Common myeloid progenitor, CD34-positive (primary cell): ENCODE measurements around the gene ACTMAP.

Source experiments
- CTCF ChIA-PET: fragments of 350-600 bp; sonication (Branson Sonifier 250); formaldehyde crosslinking; loops from one replicate; lab custom pipeline; 2021; ENCODE audit warnings: antibody characterized with exemption; lab: Charles Lee
- POLR2A ChIA-PET: fragments of 350-600 bp; sonication (Branson Sonifier 250); formaldehyde crosslinking; loops from one replicate; lab custom pipeline; 2021; ENCODE audit warnings: antibody characterized with exemption; lab: Charles Lee
- DNase-seq, 3 donors: peaks; one replicate each; pipeline versions ENCODE4 v3.0.0 to v3.0.0-alpha.2; 2013
- H3K27ac ChIP-seq, 2 experiments: 1 replicate in 1 of 2; 2 replicates in 1 of 2; pipeline ENCODE4 v1.7.0; 2013; ENCODE audit warnings: inconsistent platforms in 2 of 2, low read length in 2 of 2, mild to moderate bottlenecking in 2 of 2, low read depth in 1 of 2, moderate library complexity in 1 of 2; ENCODE audit not compliant: severe bottlenecking in 2 of 2, insufficient read depth in 1 of 2, poor library complexity in 1 of 2
- H3K27me3 ChIP-seq, 5 experiments: replicated peaks in 2 of 5; 1 replicate in 3 of 5; 2 replicates in 2 of 5; pipeline versions ENCODE4 v1.6.1 to v1.7.0; 2013; ENCODE audit warnings: low read length in 4 of 5, mild to moderate bottlenecking in 2 of 5, moderate library complexity in 2 of 5, inconsistent platforms in 1 of 5; ENCODE audit not compliant: insufficient read depth in 5 of 5, control insufficient read depth in 4 of 5
- H3K36me3 ChIP-seq, 4 experiments: 1 replicate in 2 of 4; 2 replicates in 2 of 4; pipeline versions ENCODE4 v1.6.1 to v1.7.0; 2013; ENCODE audit warnings: low read length in 3 of 4, control low read depth in 1 of 4, mild to moderate bottlenecking in 1 of 4; ENCODE audit not compliant: control insufficient read depth in 4 of 4, insufficient read depth in 4 of 4
- H3K4me1 ChIP-seq, 4 experiments: 1 replicate in 3 of 4; 2 replicates in 1 of 4; pipeline versions ENCODE4 v1.6.1 to v1.7.1; 2013; ENCODE audit warnings: low read length in 3 of 4, mild to moderate bottlenecking in 3 of 4, control low read depth in 1 of 4, inconsistent platforms in 1 of 4, moderate library complexity in 1 of 4; ENCODE audit not compliant: control insufficient read depth in 4 of 4, insufficient read depth in 4 of 4; ENCODE audit errors: control extremely low read depth in 1 of 4
- H3K4me3 ChIP-seq, 7 experiments: 1 replicate in 4 of 7; 2 replicates in 3 of 7; pipeline versions ENCODE4 v1.5.1 to v1.7.0; 2013; ENCODE audit warnings: mild to moderate bottlenecking in 7 of 7, low read length in 6 of 7, moderate library complexity in 6 of 7, inconsistent platforms in 2 of 7, low read depth in 2 of 7, control low read depth in 1 of 7; ENCODE audit not compliant: insufficient read depth in 4 of 7, control insufficient read depth in 1 of 7; ENCODE audit errors: extremely low read depth in 1 of 7
- H3K9me3 ChIP-seq, 5 experiments: 1 replicate in 4 of 5; 2 replicates in 1 of 5; pipeline versions ENCODE4 v1.6.1 to v1.7.1; 2013; ENCODE audit warnings: low read length in 4 of 5, mild to moderate bottlenecking in 2 of 5, inconsistent platforms in 1 of 5, low read depth in 1 of 5, moderate library complexity in 1 of 5; ENCODE audit not compliant: control insufficient read depth in 4 of 5, insufficient read depth in 2 of 5; ENCODE audit errors: control extremely low read depth in 1 of 5
- WGBS: methylation state at CpG from one replicate; pipeline ENCODE4 v1.1.5; 2013; ENCODE audit not compliant: insufficient coverage; 5-methylcytosine and 5-hydroxymethylcytosine counted together

The ACTMAP gene

DNA sequence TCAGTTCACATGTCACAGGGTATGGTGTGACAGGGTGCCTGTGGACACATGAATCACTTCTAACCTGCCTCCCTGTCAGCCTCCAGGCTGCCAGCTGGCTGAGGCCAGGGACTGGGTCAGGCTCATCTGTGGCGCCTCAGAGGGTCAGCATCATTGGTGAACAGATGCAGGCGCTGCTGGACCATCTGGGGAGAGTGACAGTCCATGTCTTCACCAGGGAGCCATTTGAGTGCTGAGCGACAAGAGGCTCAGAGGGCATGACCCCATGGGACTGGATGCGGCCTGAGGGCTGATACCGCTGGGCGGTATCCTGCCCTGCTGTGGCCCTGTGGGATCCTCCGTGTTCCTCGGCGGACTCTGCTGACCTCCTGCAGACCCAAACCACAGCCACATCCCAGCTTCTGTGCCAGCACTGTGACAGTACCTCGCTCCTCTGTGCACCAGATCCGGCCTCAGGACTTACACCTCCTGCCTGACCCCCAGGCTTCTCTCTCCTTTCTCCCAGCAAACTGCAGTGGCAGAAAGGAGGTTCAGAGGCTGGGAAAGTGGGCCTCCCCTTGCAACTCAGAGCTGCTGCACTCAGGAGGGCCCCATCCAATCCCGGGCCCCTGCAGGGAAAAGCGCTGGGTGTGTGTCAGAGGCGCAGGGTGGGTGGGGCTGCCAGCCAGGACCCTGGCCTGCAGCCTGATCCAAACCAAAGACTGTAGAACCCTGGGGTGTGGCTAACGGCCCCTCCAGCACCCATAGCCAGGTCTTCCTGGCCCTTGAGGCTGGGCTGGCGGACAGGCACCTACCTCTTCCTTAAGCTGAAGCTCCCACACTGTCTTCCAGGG, 10.2 kb downstream of the ACTMAP start:
- Histone ChIP-seq H3K4me3 (no peak overlapping the region), H3K27me3 (no peaks in the 10 kb centered on the region), H3K27ac (no peak overlapping the region), H3K4me1 (no peaks in the 10 kb centered on the region), H3K9me3 (no peaks in the 10 kb centered on the region), H3K36me3 (peaks cover 2 to 43% (median 30%) of the 10 kb centered on the region in 4 experiments)
- WGBS = 93% methylated on average over 14 of the region's 16 CpGs
- DNase-seq = no peak
- POLR2A ChIA-PET = no interaction called here
- CTCF ChIA-PET = no interaction called here

DNA sequence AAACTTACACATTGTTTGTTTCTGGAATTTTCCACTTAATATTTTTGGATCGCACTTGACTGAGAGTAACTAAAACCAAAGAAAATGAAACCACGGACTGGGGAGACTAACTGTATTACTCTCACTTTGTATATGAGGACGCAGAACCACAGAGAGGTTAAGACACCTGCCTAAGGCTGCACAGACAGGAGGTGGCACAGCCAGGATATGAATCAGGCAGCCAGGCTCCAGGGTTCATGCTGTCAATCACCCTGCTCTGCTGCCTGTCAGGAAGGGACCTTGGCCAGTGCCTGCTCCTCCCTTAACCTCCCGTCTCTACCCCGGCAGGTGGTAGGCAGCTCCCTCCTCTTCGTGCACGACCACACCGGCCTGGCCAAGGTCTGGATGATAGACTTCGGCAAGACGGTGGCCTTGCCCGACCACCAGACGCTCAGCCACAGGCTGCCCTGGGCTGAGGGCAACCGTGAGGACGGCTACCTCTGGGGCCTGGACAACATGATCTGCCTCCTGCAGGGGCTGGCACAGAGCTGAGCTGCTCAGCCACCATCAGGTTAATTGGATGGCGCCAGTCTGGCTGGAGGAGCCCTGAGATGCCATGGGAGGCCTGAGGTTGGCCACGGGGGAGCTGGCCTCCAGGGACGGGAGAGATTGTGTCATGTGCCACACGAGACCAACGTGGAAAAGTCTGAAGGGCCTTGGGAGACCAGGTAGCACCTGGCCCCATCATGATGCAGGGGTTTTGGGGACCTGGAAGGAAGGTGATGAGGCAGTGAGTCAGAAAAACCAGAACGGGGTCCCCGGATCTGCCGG, 11.0 kb downstream of the ACTMAP start:
- Histone ChIP-seq H3K36me3 (peaks cover 2 to 49% (median 33%) of the 10 kb centered on the region in 4 experiments), H3K4me3 (no peak overlapping the region), H3K27me3 (no peaks in the 10 kb centered on the region), H3K27ac (no peak overlapping the region), H3K4me1 (no peaks in the 10 kb centered on the region), H3K9me3 (no peaks in the 10 kb centered on the region)
- 92% methylated on average over 19 of the region's 22 CpGs for WGBS
- ChIA-PET POLR2A (no interaction called here), CTCF (no interaction called here)
- DNase-seq = no peak

DNA sequence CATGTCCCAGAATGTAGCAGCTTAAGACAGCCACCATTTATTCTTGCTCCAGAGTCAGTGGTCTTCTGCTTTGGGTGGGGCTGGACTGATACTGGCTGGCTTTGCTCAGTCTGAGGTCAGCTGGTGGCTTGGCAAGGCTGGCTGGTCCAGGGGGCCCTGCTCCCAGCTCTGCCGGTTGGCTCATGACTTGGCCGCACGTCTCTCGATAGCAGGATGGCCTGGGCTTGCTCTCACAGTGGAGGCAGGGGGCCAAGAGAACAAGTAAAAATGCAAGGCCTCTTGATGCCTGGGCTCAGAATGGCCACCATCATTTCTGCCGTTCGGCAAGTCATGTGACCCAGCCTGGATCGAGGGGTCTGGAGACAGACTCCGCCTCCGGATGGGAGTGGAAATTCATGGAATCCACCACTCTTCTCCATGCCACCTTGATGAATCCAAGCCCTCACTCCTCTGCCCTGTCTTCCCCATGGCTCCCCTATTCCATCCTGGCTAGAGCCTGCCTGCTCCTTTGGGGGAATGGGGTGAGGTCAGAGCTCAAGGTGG, 13.1 kb downstream of the ACTMAP start:
- Histone ChIP-seq H3K27ac (no peak overlapping the region), H3K27me3 (no peaks in the 10 kb centered on the region), H3K4me1 (no peaks in the 10 kb centered on the region), H3K9me3 (no peaks in the 10 kb centered on the region), H3K4me3 (no peak overlapping the region), H3K36me3 (peaks cover 2 to 67% (median 49%) of the 10 kb centered on the region in 4 experiments)
- 98% methylated on average over 5 of the region's 9 CpGs for WGBS
- ChIA-PET POLR2A (interaction anchor here (0.5 kb wide), 1 partner anchor 119 kb away, joined by 5 read pairs; no protein-coding TSS in a partner anchor), CTCF (interaction anchor here (1.9 kb wide), 1 partner anchor 10 kb away, joined by 6 read pairs; no protein-coding TSS in a partner anchor)
- no peak for DNase-seq

DNA sequence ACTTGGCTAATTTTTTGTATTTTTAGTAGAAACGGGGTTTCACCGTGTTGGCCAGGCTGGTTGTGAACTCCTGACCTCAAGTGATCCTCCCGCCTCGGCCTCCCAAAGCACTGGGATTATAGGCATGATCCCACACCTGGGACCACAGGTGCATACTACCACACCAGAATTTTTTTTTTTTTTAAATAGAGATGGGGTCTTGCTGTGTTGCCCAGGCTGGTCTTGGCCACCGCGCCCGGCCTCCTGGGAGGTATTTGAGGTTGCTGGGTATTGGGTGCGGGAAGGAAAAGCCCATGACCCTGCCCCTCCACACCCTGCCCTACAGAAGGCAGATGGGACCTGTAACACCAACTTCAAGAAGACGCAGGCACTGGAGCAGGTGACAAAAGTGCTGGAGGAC, 13.6 kb downstream of the ACTMAP start:
- DNase-seq = no peak
- H3K36me3 ChIP-seq = peaks cover 2 to 70% (median 49%) of the 10 kb centered on the region in 4 experiments
- H3K27ac ChIP-seq = no peak overlapping the region
- ChIA-PET CTCF (interaction anchor here (1.9 kb wide), 1 partner anchor 9 kb away, joined by 6 read pairs; no protein-coding TSS in a partner anchor), POLR2A (no interaction called here)
- H3K4me3 ChIP-seq = no peak overlapping the region
- no peaks in the 10 kb centered on the region for H3K27me3 ChIP-seq
- no peaks in the 10 kb centered on the region for H3K4me1 ChIP-seq
- no peaks in the 10 kb centered on the region for H3K9me3 ChIP-seq
- 100% methylated on average over 4 of the region's 9 CpGs for WGBS

DNA sequence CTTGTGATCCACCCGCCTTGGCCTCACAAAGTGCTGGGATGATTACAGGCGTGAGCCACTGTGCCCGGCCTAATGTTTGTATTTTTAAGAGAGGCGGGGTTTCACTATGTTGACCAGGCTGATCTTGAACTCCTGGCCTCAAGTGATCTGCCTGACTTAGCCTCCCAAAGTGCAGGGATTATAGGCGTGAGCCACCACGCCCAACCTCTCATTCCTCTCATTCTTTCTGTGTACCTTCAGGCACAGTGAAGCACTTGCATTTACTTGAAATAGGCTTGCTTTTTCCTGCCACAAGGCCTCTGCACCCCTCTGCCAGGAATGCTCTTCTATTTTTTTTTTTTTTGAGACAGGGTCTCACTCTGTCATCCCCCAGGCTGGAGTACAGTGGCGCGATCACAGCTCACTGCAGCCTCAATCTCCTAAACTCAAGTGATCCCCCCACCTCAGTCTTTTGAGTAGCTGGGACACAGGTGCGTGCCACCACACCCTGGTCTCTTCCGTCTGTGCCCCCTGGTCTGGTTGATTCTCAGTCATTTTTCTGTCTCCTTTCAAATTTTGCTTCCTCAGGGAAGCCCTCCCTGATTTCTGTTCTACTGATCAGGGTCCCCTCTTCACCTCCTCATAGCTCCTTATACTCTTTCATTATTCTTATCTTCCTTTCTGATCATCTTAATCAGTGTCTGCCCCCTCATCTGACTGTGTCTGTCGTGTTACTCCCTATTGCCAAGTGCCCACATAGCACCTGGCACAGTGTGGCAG, 15.1 kb downstream of the ACTMAP start:
- no peaks in the 10 kb centered on the region for H3K4me1 ChIP-seq
- peaks cover 5 to 81% (median 57%) of the 10 kb centered on the region in 4 experiments for H3K36me3 ChIP-seq
- DNase-seq = no peak
- ChIA-PET POLR2A (interaction anchor here (0.6 kb wide), 1 partner anchor 66 kb away, joined by 3 read pairs; no protein-coding TSS in a partner anchor), CTCF (interaction anchor here (0.8 to 1.0 kb wide), 2 partner anchors 9 to 11 kb away, joined by 3 to 5 read pairs; no protein-coding TSS in a partner anchor)
- no peaks in the 10 kb centered on the region for H3K9me3 ChIP-seq
- no peak overlapping the region for H3K4me3 ChIP-seq
- 99% methylated on average over 10 of the region's 11 CpGs for WGBS
- H3K27me3 ChIP-seq = no peaks in the 10 kb centered on the region
- no peak overlapping the region for H3K27ac ChIP-seq

DNA sequence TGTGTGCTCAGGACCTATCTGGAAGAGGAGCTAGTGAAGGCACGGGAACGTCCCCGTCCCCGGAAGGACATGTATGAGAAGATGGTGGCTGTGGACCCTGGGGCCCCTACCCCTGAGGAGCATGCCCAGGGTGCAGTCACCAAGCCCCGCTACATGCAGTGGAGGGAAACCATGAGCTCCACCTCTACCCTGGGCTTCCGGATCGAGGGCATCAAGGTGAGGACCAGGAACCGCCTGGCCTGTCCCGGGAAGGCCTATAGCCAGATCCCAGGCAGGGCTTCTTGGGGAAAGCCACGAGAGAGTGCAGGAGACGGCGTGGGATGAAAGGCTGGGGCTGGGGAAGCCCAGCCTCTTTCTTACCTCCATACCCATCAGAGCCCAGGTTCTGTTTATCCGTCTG, 17.1 kb downstream of the ACTMAP start:
- no peaks in the 10 kb centered on the region for H3K4me1 ChIP-seq
- no peak overlapping the region for H3K4me3 ChIP-seq
- WGBS = 93% methylated on average over 11 of the region's 13 CpGs
- no peak for DNase-seq
- H3K9me3 ChIP-seq = no peaks in the 10 kb centered on the region
- no peak overlapping the region for H3K27ac ChIP-seq
- peaks cover 7 to 79% (median 50%) of the 10 kb centered on the region in 4 experiments for H3K36me3 ChIP-seq
- ChIA-PET CTCF (interaction anchor here (0.6 to 1.7 kb wide), 3 partner anchors 9 to 11 kb away, joined by 3 to 6 read pairs (median 6); no protein-coding TSS in a partner anchor), POLR2A (no interaction called here)
- no peaks in the 10 kb centered on the region for H3K27me3 ChIP-seq
